DMS114 treated with DMSO at 0.1 percent for 48 hours (cell line): ENCODE results near the gene LRRC34.

Experiments
- DNase-seq: peaks from one replicate; lab custom pipeline; 2025; ENCODE audit not compliant: unreplicated experiment; lab: John Stamatoyannopoulos, UW

The LRRC34 gene

GRCh38 chr3:169813757-169814517 lies 1.2 kb upstream of the LRRC34 start:
- no peak for DNase-seq

DNA sequence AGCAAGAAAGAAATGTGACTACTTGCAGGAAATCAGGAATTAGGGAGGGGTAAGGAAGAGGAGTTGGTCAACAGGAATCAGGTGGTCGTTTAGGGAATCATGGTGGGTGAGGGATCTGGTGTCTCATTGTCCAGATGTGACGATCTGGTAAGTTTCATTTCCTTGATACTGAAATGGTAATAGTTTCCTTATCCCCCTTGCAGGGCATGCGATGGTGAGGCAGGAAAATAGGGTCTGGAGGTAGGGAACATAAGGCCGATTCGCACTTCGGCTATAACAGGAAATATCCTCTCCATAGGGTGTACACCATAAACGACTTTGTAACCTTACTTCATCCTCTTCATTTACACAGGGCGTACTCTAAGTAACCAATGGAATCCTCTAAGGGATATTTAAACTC lies 574 bp upstream of the LRRC34 start:
- no peak for DNase-seq

GRCh38 chr3:169811631-169812331 lies 923 bp downstream of the LRRC34 start:
- DNase-seq = no peak

- DNase-seq = no peak
These were observed 3.4 kb downstream of the LRRC34 start for GRCh38 chr3:169809230-169809795.

DNA sequence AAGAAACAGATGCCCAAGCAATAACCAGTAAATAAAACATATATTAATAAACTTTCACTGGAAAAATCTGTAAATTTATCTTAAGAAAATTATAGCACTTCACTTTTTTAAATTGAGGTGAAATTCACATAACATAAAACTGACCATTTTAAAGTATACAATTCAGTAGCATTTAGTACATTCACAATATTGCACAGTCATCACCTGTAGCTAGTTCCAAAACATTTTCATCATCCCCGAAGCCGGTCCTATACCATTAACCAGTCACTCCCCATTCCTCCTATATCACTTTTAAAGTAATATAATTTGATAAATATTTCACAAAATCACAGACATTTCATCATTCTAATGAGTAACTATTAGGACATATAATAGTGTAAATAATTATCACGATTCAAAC lies 8.0 kb downstream of the LRRC34 start:
- DNase-seq = no peak

DNA sequence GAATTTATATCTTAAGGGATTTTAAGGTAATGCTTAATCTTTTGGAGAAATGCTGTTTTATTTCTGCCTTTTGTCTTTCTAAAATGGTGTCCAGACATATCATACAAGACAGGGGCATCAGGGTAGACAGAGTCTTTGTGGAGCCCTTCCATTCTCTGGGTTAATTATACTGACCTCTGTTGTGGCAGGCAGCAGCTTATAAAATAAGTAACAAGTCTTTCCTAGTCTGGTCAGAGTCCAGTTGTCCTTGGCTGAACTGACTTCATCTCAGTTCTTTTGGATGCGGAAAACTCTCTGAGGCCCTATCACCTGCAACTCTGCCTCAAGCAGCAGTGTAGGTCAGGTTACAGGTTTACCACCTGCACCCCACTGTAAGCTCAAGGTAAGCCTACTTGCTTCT lies 20.3 kb downstream of the LRRC34 start:
- no peak for DNase-seq

GRCh38 chr3:169790687-169791429 lies 21.8 kb downstream of the LRRC34 start:
- no peak for DNase-seq

DNA sequence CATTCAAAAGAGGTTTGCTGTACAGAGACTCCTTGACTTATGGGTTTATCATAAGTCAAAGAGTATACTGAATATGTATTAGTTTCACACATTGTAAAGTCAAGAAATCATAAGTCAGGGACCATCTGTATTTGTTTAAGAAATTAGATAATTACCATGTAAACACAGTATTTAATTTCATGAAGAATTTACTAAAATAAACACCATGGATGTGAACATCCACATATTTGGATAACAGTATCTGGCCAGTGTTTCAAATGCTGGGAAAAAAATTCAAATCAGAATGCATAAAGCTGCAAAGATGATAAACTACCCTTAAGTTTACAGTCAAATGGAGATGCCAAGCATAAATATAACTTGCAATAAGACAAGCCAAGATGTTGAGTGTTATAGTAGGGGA lies 22.5 kb downstream of the LRRC34 start:
- DNase-seq = no peak

GRCh38 chr3:169787791-169788190 lies 24.9 kb downstream of the LRRC34 start:
- DNase-seq = no peak

GRCh38 chr3:169787120-169787519 lies 25.6 kb downstream of the LRRC34 start:
- no peak for DNase-seq

DNA sequence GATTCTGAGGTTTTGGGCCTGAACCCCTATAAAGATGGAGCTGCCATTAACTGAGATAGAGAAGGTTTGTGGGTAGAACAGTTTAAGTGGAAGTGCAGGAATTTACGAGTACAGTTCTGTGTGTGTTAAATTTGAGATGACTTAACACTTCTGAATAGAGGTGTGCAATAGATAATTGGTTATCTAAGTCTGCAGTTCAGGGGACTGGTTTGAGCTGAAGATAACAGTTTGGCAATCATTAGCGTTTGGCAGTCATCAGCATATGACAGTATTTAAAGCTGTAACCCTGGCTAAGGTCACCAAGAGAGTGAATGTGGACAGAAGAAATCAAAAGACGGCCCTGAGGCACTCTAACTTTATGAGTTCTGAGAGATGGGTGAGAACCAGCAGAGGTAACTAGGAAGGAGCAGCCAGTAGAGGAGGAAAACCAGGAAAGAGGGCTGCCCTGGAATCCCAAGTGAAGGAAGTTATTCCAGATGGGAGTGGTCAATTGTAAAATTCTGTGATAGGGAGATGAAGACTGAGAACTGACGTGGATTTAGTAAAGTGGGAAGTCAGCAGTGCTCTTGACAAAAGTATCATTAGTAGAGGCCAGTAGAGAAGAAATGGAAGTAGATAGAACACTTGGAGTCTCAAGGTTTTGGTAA lies 31.4 kb downstream of the LRRC34 start:
- DNase-seq = no peak

GRCh38 chr3:169780742-169781141 lies 32.0 kb downstream of the LRRC34 start:
- DNase-seq = no peak

- no peak for DNase-seq
These were observed 34.9 kb downstream of the LRRC34 start for GRCh38 chr3:169777822-169778221.

DNA sequence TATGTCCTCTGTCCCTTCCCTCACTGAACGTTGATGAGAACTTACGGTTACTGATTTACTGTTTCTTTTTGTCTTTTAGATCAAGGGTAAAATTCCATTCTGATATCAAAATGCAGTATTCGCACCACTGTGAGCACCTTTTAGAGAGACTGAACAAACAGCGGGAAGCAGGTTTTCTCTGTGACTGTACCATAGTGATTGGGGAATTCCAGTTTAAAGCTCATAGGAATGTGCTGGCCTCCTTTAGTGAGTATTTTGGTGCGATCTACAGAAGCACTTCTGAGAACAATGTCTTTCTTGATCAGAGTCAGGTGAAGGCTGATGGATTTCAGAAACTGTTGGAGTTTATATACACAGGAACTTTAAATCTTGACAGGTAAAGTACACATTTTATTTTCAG lies 38.5 kb downstream of the LRRC34 start:
- DNase-seq = no peak

GRCh38 chr3:169772897-169773816 lies 39.5 kb downstream of the LRRC34 start, which contains the start of gene MYNN:
TSS of gene MYNN (plus strand) at chr3:169773396. CDS start at chr3:169774296, 900 bp downstream.
- DNase-seq = peak; percentile 78

DNA sequence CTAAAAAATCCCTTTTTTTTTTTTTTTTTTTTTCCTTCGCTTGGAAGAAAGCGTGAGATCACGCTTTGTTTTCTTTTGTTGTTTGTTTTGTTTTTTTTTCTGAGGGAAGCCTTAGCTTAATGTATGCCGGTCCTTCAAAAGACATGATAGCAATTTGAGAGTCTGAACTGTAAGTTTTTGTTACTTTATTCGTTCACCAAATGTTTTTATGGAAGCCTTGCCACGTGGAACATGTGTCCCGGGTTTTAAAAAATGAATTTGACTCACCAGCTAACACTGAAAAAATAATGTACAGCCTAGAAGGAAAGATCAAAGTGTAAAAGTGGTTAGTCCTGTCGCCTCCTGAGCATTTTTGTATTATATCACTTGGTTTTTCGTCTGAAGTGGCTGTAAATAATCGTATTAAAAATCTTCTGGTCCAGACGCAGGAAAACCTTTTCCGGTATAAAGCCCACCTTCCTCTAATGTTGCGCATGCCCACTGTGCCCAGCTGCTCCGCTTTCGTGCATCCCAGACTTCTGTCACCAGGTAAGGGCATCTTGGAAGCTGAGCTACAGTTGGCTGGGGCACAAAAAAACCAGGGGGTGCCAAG lies 40.3 kb downstream of the LRRC34 start:
- peak; percentile 81 for DNase-seq

DNA sequence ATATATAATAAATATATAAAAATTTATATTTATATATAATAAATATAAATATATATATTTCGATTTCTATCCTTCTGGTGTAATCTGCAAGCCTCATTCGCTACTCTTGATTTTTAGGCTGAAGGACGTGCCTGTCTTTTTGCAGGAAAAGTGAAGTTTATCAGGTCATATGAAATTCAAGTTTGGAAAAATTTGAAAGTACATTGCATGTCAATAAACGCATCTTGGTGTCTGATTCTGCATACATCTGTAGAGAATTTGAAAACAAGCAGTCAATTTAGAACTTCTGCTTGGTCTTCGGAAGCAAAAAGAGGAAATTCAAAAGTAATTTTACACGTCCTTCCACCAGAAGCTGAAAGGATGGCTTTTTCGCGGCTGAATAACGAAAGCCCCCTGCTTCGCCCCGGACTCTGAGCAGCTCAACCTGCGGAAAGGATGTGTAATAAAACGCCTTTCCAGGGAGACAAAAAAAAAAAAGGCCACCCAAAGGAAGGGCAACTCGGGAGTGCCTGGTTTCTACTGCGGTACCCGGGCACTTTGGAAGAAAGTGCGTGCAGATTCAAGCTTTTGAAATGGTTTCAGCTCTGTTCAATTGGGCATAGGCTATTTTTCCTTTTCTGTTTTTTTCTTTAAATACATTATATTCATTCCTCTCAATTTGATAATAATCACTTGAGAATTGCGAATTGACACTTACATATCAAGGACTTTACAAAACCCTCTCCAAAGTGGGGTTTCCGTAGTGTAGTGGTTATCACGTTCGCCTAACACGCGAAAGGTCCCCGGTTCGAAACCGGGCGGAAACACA lies 41.0 kb downstream of the LRRC34 start:
- peak; percentile 75 for DNase-seq

- peak; percentile 47 for DNase-seq
These were observed 43.2 kb downstream of the LRRC34 start, which contains the start of gene ACTRT3 for GRCh38 chr3:169769287-169770181. TSS of gene ACTRT3 (minus strand) at chr3:169769561. CDS start at chr3:169769520, 41 bp downstream.
